Erythroblast (primary cell): ENCODE measurements around the gene PIM3.

Experiments used
- GATA1 ChIP-seq: IDR thresholded peaks from 2 replicates; pipeline ENCODE4 v1.6.1; 2011; ENCODE audit warnings: low read depth, mild to moderate bottlenecking, control low read depth, low read length, moderate library complexity
- POLR2A ChIP-seq: IDR thresholded peaks from 2 replicates; pipeline ENCODE4 v1.6.1; 2011; ENCODE audit warnings: mild to moderate bottlenecking, low read length

GRCh38 chr22:49991907-49992533 is 31.4 kb downstream of the PIM3 start:
- TF ChIP-seq POLR2A (no peak), GATA1 (no peak)
